ENCODE data around the gene GPR37. TPM values are rescaled to one million over a fixed set of nuclear protein-coding genes. Genes with fewer than 3 reads are reported as not detected.

GPR37 gene, protein sequence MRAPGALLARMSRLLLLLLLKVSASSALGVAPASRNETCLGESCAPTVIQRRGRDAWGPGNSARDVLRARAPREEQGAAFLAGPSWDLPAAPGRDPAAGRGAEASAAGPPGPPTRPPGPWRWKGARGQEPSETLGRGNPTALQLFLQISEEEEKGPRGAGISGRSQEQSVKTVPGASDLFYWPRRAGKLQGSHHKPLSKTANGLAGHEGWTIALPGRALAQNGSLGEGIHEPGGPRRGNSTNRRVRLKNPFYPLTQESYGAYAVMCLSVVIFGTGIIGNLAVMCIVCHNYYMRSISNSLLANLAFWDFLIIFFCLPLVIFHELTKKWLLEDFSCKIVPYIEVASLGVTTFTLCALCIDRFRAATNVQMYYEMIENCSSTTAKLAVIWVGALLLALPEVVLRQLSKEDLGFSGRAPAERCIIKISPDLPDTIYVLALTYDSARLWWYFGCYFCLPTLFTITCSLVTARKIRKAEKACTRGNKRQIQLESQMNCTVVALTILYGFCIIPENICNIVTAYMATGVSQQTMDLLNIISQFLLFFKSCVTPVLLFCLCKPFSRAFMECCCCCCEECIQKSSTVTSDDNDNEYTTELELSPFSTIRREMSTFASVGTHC
- 10 to 100 TPM in 1 of 8 experiments, 1 to 10 TPM in 5, under 1 TPM in 2; 0.24 to 23.3 (median 1.3) TPM for total RNA-seq

DNA sequence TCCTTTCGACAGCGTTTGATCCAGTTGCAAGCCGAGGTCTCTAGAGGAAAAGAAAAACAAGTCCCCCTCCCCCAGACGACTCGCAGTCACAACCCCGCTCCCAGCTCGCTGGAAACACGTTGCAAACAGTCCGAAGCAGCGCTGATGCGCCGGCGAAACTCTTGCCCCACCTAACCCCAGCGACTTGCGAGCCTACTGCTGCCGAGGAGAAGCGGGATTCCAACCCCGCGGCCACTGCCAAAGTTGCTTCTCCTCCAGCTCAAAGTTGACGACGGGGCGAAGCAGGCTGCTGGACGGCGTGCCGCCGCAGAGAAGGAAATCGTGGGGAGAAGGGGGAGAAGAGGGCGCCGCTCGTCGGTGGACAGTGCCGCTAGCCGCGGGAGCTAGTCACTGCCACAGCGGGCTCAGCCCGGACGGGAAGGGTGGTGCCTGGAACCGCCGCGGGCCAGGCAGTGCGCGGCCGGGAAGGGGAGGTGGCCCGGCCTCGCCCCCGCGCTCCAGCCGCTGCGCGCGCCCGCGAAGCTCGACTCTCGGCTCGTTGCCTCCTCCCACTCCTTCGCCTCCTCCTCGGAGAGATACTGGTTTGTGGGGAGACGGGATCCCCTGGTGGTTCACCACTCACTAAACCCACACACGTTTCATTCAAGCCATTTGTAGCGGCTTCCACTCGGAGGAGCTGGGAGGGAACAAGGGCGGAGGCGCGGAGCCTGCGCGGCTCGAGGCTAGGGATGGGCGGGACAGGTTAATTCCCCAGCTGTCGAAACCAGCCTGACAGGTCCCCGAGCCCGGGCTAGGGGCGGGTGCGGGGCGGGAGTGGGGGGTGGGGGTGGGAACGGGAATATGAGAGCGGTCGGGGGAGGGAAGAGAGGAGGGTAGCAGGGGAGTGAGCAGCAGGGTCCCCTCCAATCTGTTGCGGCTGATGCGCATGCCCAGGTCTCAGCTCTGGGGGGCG lies at the start of gene GPR37:
TSS of gene GPR37 (minus strand) at position 392 of the 952 bp plus-strand sequence. CDS start 816 bp downstream, outside the sequence.
- H3K4me3 ChIP-seq = peak within 1 kb of the TSS; percentile 40 to 74 (median 51)
- in situ Hi-C loops (cut with MboI; ENCODE audit: low pct_unique_long_range_greater_than_20kb in 2 of 9, low sequenced_read_pairs in 9 of 9, unreplicated experiment in 9 of 9) = no loop called here
- H3K27ac ChIP-seq = peak within 1 kb of the TSS in 1 of 2 donors; percentile 57
- 0 to 7% (median 1%) methylated on average over 2 to 23 of the region's 81 CpGs; no CpG with 5 or more reads in 6 of the 10 experiments for WGBS, 10 experiments
- H3K4me1 ChIP-seq (replicated peaks in 1 of 2) = peaks cover 0 to 6% of the 10 kb centered on the region in 2 donors
- peak; percentile 82 to 96 (median 91) for ATAC-seq (replicated peaks in 6 of 8)

- Histone ChIP-seq H3K4me1 (replicated peaks in 1 of 2) (no peaks in the 10 kb centered on the region), H3K27ac (no peak overlapping the region), H3K4me3 (no peak overlapping the region)
- ATAC-seq (replicated peaks in 6 of 8) = peak in 2 of 8 experiments; percentile 51 to 82
- 10 to 100% (median 76%) methylated on average over 2 of the region's 2 CpGs; no CpG with 5 or more reads in 2 of the 10 experiments for WGBS, 10 experiments
- in situ Hi-C loops (cut with MboI; ENCODE audit: low pct_unique_long_range_greater_than_20kb in 2 of 9, low sequenced_read_pairs in 9 of 9, unreplicated experiment in 9 of 9) = no loop called here
These were observed 48.6 kb upstream of the GPR37 start for GRCh38 chr7:124813994-124814798.

GRCh38 chr7:124812764-124813163 lies 47.2 kb upstream of the GPR37 start:
- in situ Hi-C loops (cut with MboI; ENCODE audit: low pct_unique_long_range_greater_than_20kb in 2 of 9, low sequenced_read_pairs in 9 of 9, unreplicated experiment in 9 of 9) = no loop called here
- Histone ChIP-seq H3K27ac (no peak overlapping the region), H3K4me3 (no peak overlapping the region), H3K4me1 (replicated peaks in 1 of 2) (no peaks in the 10 kb centered on the region)
- WGBS, 10 experiments = 0 to 100% (median 73%) methylated on average over 1 to 2 of the region's 2 CpGs; no CpG with 5 or more reads in 2 of the 10 experiments
- ATAC-seq (replicated peaks in 6 of 8) = no peak

- WGBS, 10 experiments = 57 to 100% (median 91%) methylated on average over 1 of the region's 1 CpG; no CpG with 5 or more reads in 7 of the 10 experiments
- in situ Hi-C loops (cut with MboI; ENCODE audit: low pct_unique_long_range_greater_than_20kb in 2 of 9, low sequenced_read_pairs in 9 of 9, unreplicated experiment in 9 of 9) = no loop called here
- ATAC-seq (replicated peaks in 6 of 8) = no peak
- Histone ChIP-seq H3K27ac (no peak overlapping the region), H3K4me1 (replicated peaks in 1 of 2) (no peaks in the 10 kb centered on the region), H3K4me3 (no peak overlapping the region)
These were observed 45.7 kb upstream of the GPR37 start for GRCh38 chr7:124811341-124811740.

- WGBS, 10 experiments = 26 to 86% (median 48%) methylated on average over 1 to 3 of the region's 3 CpGs; no CpG with 5 or more reads in 1 of the 10 experiments
- Histone ChIP-seq H3K4me1 (replicated peaks in 1 of 2) (no peaks in the 10 kb centered on the region), H3K27ac (no peak overlapping the region), H3K4me3 (no peak overlapping the region)
- in situ Hi-C loops (cut with MboI; ENCODE audit: low pct_unique_long_range_greater_than_20kb in 2 of 9, low sequenced_read_pairs in 9 of 9, unreplicated experiment in 9 of 9) = no loop called here
- no peak for ATAC-seq (replicated peaks in 6 of 8)
These were observed 45.0 kb upstream of the GPR37 start for GRCh38 chr7:124810605-124811004.

- in situ Hi-C loops (cut with MboI; ENCODE audit: low pct_unique_long_range_greater_than_20kb in 2 of 9, low sequenced_read_pairs in 9 of 9, unreplicated experiment in 9 of 9) = no loop called here
- no peak for ATAC-seq (replicated peaks in 6 of 8)
- Histone ChIP-seq H3K4me3 (no peak overlapping the region), H3K27ac (no peak overlapping the region), H3K4me1 (replicated peaks in 1 of 2) (no peaks in the 10 kb centered on the region)
- WGBS, 10 experiments = 3 to 100% (median 79%) methylated on average over 1 to 5 of the region's 5 CpGs
These were observed 42.6 kb upstream of the GPR37 start for GRCh38 chr7:124808206-124808605.

DNA sequence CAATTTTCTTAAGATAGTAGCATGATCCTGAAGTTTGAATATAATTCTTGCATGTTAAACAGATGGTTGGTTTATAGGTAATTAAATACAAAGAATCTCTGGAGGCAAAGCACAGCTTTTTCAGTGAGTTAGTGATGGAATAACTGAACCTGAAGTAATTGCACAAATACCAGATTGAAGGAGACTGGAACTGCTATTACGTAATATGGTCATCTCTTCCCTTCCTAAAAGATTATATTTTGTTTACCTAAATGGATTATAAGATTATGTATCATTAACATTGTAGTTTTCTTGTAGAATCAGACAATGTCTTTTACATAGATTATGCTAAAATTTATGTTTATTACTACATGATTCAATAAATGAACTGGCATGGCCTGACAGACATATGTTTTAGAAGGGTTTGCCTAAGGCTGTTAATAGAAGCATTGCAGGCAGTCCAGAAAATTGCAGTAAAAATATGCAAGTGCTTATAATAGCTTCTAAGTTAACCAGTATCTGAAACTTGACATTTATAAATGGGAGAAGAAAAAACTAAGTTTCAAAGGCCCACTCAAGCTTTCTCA lies 35.8 kb upstream of the GPR37 start:
- Histone ChIP-seq H3K27ac (no peak overlapping the region), H3K4me3 (no peak overlapping the region), H3K4me1 (replicated peaks in 1 of 2) (no peaks in the 10 kb centered on the region)
- ATAC-seq (replicated peaks in 6 of 8) = peak in 1 of 8 experiments; percentile 84
- WGBS, 10 experiments = 0 to 100% (median 83%) methylated on average over 1 of the region's 1 CpG; no CpG with 5 or more reads in 1 of the 10 experiments
- in situ Hi-C loops (cut with MboI; ENCODE audit: low pct_unique_long_range_greater_than_20kb in 2 of 9, low sequenced_read_pairs in 9 of 9, unreplicated experiment in 9 of 9) = no loop called here

- in situ Hi-C loops (cut with MboI; ENCODE audit: low pct_unique_long_range_greater_than_20kb in 2 of 9, low sequenced_read_pairs in 9 of 9, unreplicated experiment in 9 of 9) = no loop called here
- 0 to 100% (median 40%) methylated on average over 1 to 2 of the region's 2 CpGs; no CpG with 5 or more reads in 1 of the 10 experiments for WGBS, 10 experiments
- H3K4me1 ChIP-seq (replicated peaks in 1 of 2) = no peaks in the 10 kb centered on the region
- no peak overlapping the region for H3K4me3 ChIP-seq
- peak in 3 of 8 experiments; percentile 14 to 31 (median 28) for ATAC-seq (replicated peaks in 6 of 8)
- H3K27ac ChIP-seq = no peak overlapping the region
These were observed 34.8 kb upstream of the GPR37 start for GRCh38 chr7:124800386-124800785.

DNA sequence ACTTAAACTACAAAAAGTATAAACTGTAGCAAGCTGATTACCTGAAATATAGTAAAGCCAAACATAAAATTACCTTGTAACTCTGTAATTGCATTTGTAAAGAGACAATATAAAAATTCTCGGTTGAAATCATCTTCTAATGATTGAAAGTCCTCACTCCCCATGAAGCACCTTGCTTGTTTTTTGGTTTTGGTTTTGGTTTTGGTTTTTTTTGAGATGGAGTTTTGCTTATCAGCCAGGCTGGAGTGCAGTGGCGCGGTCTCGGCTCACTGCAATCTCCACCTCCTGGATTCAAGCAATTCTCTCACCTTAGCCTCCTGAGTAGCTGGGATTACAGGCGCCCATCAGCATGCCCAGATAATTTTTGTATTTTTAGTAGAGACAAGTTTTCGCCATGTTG lies 33.9 kb upstream of the GPR37 start:
- WGBS, 10 experiments = 20 to 100% (median 87%) methylated on average over 1 to 5 of the region's 6 CpGs; no CpG with 5 or more reads in 1 of the 10 experiments
- no peaks in the 10 kb centered on the region for H3K4me1 ChIP-seq (replicated peaks in 1 of 2)
- ATAC-seq (replicated peaks in 6 of 8) = no peak
- in situ Hi-C loops (cut with MboI; ENCODE audit: low pct_unique_long_range_greater_than_20kb in 2 of 9, low sequenced_read_pairs in 9 of 9, unreplicated experiment in 9 of 9) = loop anchor here in 6 of 9 experiments (25.0 kb wide), 1 partner anchor 637 kb away; no protein-coding TSS in a partner anchor
- no peak overlapping the region for H3K27ac ChIP-seq
- H3K4me3 ChIP-seq = no peak overlapping the region

DNA sequence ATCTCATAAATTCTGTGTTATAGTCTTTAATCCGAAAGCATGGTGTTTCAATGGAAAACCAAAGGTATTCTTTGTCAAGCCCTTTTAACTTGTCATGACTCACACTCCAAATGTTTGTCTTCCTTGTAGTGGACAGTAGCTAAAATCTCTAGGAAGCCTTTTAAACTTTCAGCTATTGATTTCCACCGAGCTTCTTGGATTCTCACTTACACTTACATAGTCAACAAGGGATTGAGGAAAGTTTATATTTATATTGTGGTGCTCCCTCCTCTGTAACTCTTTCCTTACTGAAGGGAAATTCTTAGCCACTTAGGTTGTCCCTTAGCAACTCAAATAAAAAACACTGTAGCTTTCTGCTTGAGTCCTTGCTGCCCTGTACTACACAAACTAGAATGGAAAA lies 31.2 kb upstream of the GPR37 start:
- peak in 1 of 8 experiments; percentile 45 for ATAC-seq (replicated peaks in 6 of 8)
- no peak overlapping the region for H3K4me3 ChIP-seq
- H3K27ac ChIP-seq = no peak overlapping the region
- no peaks in the 10 kb centered on the region for H3K4me1 ChIP-seq (replicated peaks in 1 of 2)
- 0 to 94% (median 73%) methylated on average over 2 of the region's 2 CpGs; no CpG with 5 or more reads in 1 of the 10 experiments for WGBS, 10 experiments
- in situ Hi-C loops (cut with MboI; ENCODE audit: low pct_unique_long_range_greater_than_20kb in 2 of 9, low sequenced_read_pairs in 9 of 9, unreplicated experiment in 9 of 9) = loop anchor here in 6 of 9 experiments (25.0 kb wide), 1 partner anchor 634 kb away; no protein-coding TSS in a partner anchor

GRCh38 chr7:124792696-124793095 lies 27.1 kb upstream of the GPR37 start:
- Histone ChIP-seq H3K4me3 (no peak overlapping the region), H3K27ac (no peak overlapping the region), H3K4me1 (replicated peaks in 1 of 2) (no peaks in the 10 kb centered on the region)
- no peak for ATAC-seq (replicated peaks in 6 of 8)
- in situ Hi-C loops (cut with MboI; ENCODE audit: low pct_unique_long_range_greater_than_20kb in 2 of 9, low sequenced_read_pairs in 9 of 9, unreplicated experiment in 9 of 9) = loop anchor here in 6 of 9 experiments (25.0 kb wide), 1 partner anchor 630 kb away; no protein-coding TSS in a partner anchor
- 0 to 100% (median 77%) methylated on average over 1 to 3 of the region's 3 CpGs for WGBS, 10 experiments

All from motor neuron (in vitro differentiated cells).